Endometrial microvascular endothelial cells (primary cell): ENCODE data around the gene TPSAB1. TPM values are rescaled to one million over a fixed set of nuclear protein-coding genes. Genes with fewer than 3 reads are reported as not detected.

Experiments
- in situ Hi-C: cut with HindIII; loops from 2 replicates; pipeline ENCODE4 v1.10.0; 2017; ENCODE audit warnings: low sequenced_read_pairs, low pct_unique_long_range_greater_than_20kb; ENCODE audit errors: inconsistent ontology term
- total RNA-seq: library from RNA; depleted of rRNA; stranded (reverse); fragments of >200 nt; gene quantifications from one replicate; pipeline ENCODE4 v1.2.3, GENCODE V29; 2015; ENCODE audit errors: inconsistent ontology term

TPSAB1 gene
- total RNA-seq, 1 donor from 2014 or later, result not detected

DNA sequence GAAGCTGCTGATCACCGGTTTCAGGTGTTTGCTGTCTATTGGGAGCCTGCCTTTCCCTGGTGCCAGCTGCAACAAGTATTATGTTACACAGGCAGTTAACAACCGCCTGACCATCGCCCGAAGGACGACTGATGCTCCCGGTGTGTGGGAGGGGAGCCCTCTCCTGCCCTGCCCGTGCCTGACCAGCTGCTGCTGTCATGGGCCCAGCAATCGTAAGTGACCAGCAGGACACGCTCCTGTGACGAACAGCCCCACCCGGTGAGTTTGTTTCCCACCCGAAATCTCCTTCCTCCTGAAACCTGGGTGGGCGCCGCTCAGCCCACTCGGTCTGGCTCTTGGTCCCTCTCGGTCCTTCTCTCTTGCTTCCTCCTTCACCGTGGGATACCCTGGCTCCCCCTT is 51.1 kb downstream of the TPSAB1 start:
- in situ Hi-C loops, result no loop called here

Other genes starting within 250 kb of the TPSAB1 start
- not detected for gene SSTR5, start 168.0 kb upstream of the TPSAB1 start, total RNA-seq
- not detected for gene C1QTNF8, start 144.5 kb upstream of the TPSAB1 start, total RNA-seq
- gene CACNA1H, start 87.6 kb upstream of the TPSAB1 start, total RNA-seq, result 0.09 TPM
- gene TPSG1, start 15.4 kb upstream of the TPSAB1 start, total RNA-seq, result not detected
- not detected for gene TPSB2, start 10.5 kb upstream of the TPSAB1 start, total RNA-seq
- gene TPSD1, start 15.4 kb downstream of the TPSAB1 start, total RNA-seq, result not detected
- gene UBE2I, start 68.9 kb downstream of the TPSAB1 start, total RNA-seq, result 62.4 TPM
- 0.74 TPM for gene BAIAP3, start 92.9 kb downstream of the TPSAB1 start, total RNA-seq
- gene TSR3, start 111.2 kb downstream of the TPSAB1 start, total RNA-seq, result 91.1 TPM
- 53.3 TPM for gene GNPTG, start 111.2 kb downstream of the TPSAB1 start, total RNA-seq
- 9.8 TPM for gene UNKL, start 174.0 kb downstream of the TPSAB1 start, total RNA-seq
- gene UQCC4, start 180.0 kb downstream of the TPSAB1 start, total RNA-seq, result 24.6 TPM
- gene PERCC1, start 190.4 kb downstream of the TPSAB1 start, total RNA-seq, result not detected
- gene CCDC154, start 203.9 kb downstream of the TPSAB1 start, total RNA-seq, result not detected
- 43.0 TPM for gene CLCN7, start 234.3 kb downstream of the TPSAB1 start, total RNA-seq
- 2.3 TPM for gene PTX4, start 248.2 kb downstream of the TPSAB1 start, total RNA-seq